Osteoblast (primary cell): ENCODE results near the gene MSMP. TPM values are rescaled to one million over a fixed set of nuclear protein-coding genes. Genes with fewer than 3 reads are reported as not detected.

Source experiments
- DNase-seq: peaks from one replicate; pipeline ENCODE4 v3.0.0; 2011; ENCODE audit warnings: low spot score, mixed read lengths; ENCODE audit not compliant: insufficient read length; ENCODE audit errors: missing footprints
- H2AFZ ChIP-seq: 2 replicates; pipeline ENCODE4 v1.6.0; 2011; ENCODE audit warnings: mild to moderate bottlenecking, low read length
- H3K27ac ChIP-seq: 2 replicates; pipeline ENCODE4 v1.5.1; 2011; ENCODE audit warnings: mild to moderate bottlenecking, low read depth, low read length, moderate library complexity
- H3K27me3 ChIP-seq: 2 replicates; pipeline ENCODE4 v1.6.0; 2012; ENCODE audit warnings: mild to moderate bottlenecking, control low read depth, inconsistent platforms, low read length, moderate library complexity; ENCODE audit not compliant: insufficient read depth
- H3K36me3 ChIP-seq: 2 replicates; pipeline ENCODE4 v1.5.1; 2011; ENCODE audit warnings: mild to moderate bottlenecking, low read length, control low read depth, moderate library complexity; ENCODE audit not compliant: insufficient read depth
- H3K4me1 ChIP-seq: 2 replicates; pipeline ENCODE4 v1.5.1; 2011; ENCODE audit warnings: mild to moderate bottlenecking, low read length, control low read depth, moderate library complexity; ENCODE audit not compliant: insufficient read depth
- H3K4me2 ChIP-seq: 2 replicates; pipeline ENCODE4 v1.6.0; 2011; ENCODE audit warnings: mild to moderate bottlenecking, low read length; ENCODE audit not compliant: insufficient read depth
- H3K4me3 ChIP-seq: fragments of 200-600 bp; sonication (generic); 3 replicates; pipeline ENCODE4 v1.5.1; 2012; ENCODE audit warnings: mild to moderate bottlenecking, low read length, inconsistent platforms; ENCODE audit not compliant: insufficient read depth
- H3K79me2 ChIP-seq: 2 replicates; pipeline ENCODE4 v1.6.0; 2012; ENCODE audit warnings: mild to moderate bottlenecking, low read length, control low read depth, inconsistent platforms; ENCODE audit not compliant: insufficient read depth
- H3K9me3 ChIP-seq: 2 replicates; pipeline ENCODE4 v1.5.1; 2011; ENCODE audit warnings: low read depth, low read length, control low read depth
- H4K20me1 ChIP-seq: 2 replicates; pipeline ENCODE4 v1.6.0; 2012; ENCODE audit warnings: mild to moderate bottlenecking, low read length, control low read depth; ENCODE audit not compliant: insufficient read depth
- total RNA-seq: library from RNA; depleted of rRNA; stranded (reverse); fragments of >200 nt; gene quantifications from 2 replicates; pipeline ENCODE4 v1.2.3, GENCODE V29; 2012
- TF ChIP-seq, protein P1 (sequence below): IDR thresholded peaks from 2 replicates; pipeline ENCODE4 v1.5.1; 2011; ENCODE audit warnings: mild to moderate bottlenecking, low read depth, low read length, moderate library complexity; ENCODE audit errors: extremely low read depth

The MSMP gene
- total RNA-seq, 1 donor, result not detected

DNA sequence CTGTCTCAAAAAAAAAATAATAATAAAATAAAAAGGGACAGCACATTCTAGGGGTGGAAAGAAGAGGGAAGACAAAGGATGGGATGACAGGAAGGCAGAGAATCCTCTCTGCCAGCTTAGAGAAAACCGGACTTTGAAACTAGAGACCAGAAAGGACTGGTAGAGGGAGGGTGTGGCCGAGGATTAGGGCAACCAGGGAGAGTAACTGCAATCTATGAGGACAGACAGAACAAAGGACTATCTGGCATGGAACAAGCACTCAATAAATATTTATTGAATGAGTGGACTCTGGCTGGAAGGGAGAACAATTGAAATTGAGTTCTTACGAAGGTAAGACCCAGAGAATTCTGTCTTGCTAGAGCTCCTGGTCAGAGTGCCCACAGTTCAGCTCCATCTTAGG lies 7.5 kb downstream of the MSMP start:
- Histone ChIP-seq H3K4me2 (peak overlapping the region; percentile 89), H3K9me3 (no peaks in the 10 kb centered on the region), H3K36me3 (peaks cover 47% of the 10 kb centered on the region), H3K79me2 (peaks cover 75% of the 10 kb centered on the region), H4K20me1 (peaks cover 33% of the 10 kb centered on the region), H3K4me1 (peaks cover 28% of the 10 kb centered on the region), H3K27me3 (no peaks in the 10 kb centered on the region), H3K4me3 (peak overlapping the region; percentile 92), H3K27ac (no peak overlapping the region), H2AFZ (no peak overlapping the region)
- DNase-seq, result no peak
- TF ChIP-seq, protein P1, sequence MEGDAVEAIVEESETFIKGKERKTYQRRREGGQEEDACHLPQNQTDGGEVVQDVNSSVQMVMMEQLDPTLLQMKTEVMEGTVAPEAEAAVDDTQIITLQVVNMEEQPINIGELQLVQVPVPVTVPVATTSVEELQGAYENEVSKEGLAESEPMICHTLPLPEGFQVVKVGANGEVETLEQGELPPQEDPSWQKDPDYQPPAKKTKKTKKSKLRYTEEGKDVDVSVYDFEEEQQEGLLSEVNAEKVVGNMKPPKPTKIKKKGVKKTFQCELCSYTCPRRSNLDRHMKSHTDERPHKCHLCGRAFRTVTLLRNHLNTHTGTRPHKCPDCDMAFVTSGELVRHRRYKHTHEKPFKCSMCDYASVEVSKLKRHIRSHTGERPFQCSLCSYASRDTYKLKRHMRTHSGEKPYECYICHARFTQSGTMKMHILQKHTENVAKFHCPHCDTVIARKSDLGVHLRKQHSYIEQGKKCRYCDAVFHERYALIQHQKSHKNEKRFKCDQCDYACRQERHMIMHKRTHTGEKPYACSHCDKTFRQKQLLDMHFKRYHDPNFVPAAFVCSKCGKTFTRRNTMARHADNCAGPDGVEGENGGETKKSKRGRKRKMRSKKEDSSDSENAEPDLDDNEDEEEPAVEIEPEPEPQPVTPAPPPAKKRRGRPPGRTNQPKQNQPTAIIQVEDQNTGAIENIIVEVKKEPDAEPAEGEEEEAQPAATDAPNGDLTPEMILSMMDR, result no peak

GRCh38 chr9:35745569-35745968 lies 8.5 kb downstream of the MSMP start:
- Histone ChIP-seq H3K79me2 (peaks cover 75% of the 10 kb centered on the region), H3K9me3 (no peaks in the 10 kb centered on the region), H3K4me1 (peaks cover 28% of the 10 kb centered on the region), H3K4me3 (no peak overlapping the region), H2AFZ (no peak overlapping the region), H3K27me3 (no peaks in the 10 kb centered on the region), H3K27ac (no peak overlapping the region), H3K4me2 (no peak overlapping the region), H3K36me3 (peaks cover 38% of the 10 kb centered on the region), H4K20me1 (peaks cover 33% of the 10 kb centered on the region)
- no peak for DNase-seq
- TF ChIP-seq, protein P1, result no peak

DNA sequence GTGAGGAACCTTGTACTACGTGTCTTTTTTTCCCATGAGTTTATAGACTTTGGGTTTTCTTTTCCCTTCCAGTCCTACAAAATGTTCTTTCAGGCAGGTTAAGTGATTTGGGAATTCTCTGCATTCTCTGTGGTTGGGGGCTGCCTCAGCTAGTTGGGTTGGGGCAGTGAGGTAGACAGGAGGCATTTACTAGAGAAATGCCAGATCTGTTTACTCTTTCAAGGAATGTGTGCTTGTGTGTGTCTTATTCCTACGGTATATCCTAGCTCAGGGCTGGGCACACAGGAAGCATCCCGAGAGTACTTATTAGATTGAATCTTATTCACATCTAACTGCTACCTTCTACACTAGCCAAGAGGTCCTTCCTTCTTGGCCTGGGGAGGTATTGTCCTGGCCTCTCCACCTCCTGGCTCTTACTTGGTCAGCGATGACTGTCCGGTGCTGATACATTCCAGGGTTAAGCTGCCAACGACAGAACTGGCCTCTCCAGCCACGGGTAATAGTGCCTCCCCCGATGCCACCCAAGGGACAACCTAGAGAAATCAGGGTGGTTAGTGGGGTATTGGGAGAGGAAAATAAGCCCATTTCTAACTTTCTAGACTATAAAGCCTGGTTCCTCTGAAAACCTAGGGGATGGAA lies 10.1 kb downstream of the MSMP start:
- Histone ChIP-seq H3K4me2 (no peak overlapping the region), H4K20me1 (peaks cover 33% of the 10 kb centered on the region), H3K9me3 (no peaks in the 10 kb centered on the region), H3K4me3 (no peak overlapping the region), H3K27ac (no peak overlapping the region), H3K4me1 (peaks cover 22% of the 10 kb centered on the region), H3K79me2 (peaks cover 63% of the 10 kb centered on the region), H3K27me3 (no peaks in the 10 kb centered on the region), H3K36me3 (peaks cover 54% of the 10 kb centered on the region), H2AFZ (no peak overlapping the region)
- TF ChIP-seq, protein P1, result no peak
- DNase-seq, result no peak

GRCh38 chr9:35743452-35743851 lies 10.6 kb downstream of the MSMP start:
- peaks cover 58% of the 10 kb centered on the region for H3K79me2 ChIP-seq
- H4K20me1 ChIP-seq, result peaks cover 33% of the 10 kb centered on the region
- peaks cover 22% of the 10 kb centered on the region for H3K4me1 ChIP-seq
- no peak overlapping the region for H3K4me2 ChIP-seq
- TF ChIP-seq, protein P1, result no peak
- no peak overlapping the region for H3K27ac ChIP-seq
- peaks cover 59% of the 10 kb centered on the region for H3K36me3 ChIP-seq
- no peak for DNase-seq
- no peaks in the 10 kb centered on the region for H3K9me3 ChIP-seq
- H3K27me3 ChIP-seq, result no peaks in the 10 kb centered on the region
- H2AFZ ChIP-seq, result no peak overlapping the region
- H3K4me3 ChIP-seq, result no peak overlapping the region
